Stimulated activated CD4-positive, alpha-beta T cell treated with anti-CD3 and anti-CD28 coated beads, Interleukin-2, amount 100 ng/mL, for 4 hours (primary cell): ENCODE data around the gene ZFP91.
"Not testable (repeated sequence)": the region's sequence is repeated elsewhere in the genome, so short reads cannot be mapped to it uniquely, and the experiment has no call there.

Experiments used
- DNase-seq: peaks from one replicate; pipeline ENCODE4 v3.0.0-alpha.2; 2020; ENCODE audit warnings: low read depth

Gene ZFP91

GRCh38 chr11:58578635-58579191, at the start of gene ZFP91:
TSS of gene ZFP91 (plus strand) at chr11:58579063. CDS start at chr11:58579282, 219 bp downstream.
- peak; percentile 96 for DNase-seq

GRCh38 chr11:58530236-58530635, 48.6 kb upstream of the ZFP91 start:
- DNase-seq: no peak

- DNase-seq: no peak
These were observed 47.0 kb upstream of the ZFP91 start for GRCh38 chr11:58531865-58532341.

- DNase-seq: no peak
These were observed 32.0 kb upstream of the ZFP91 start for GRCh38 chr11:58546841-58547240.

- no peak for DNase-seq
These were observed 29.2 kb upstream of the ZFP91 start for GRCh38 chr11:58549644-58550043.

GRCh38 chr11:58560842-58561241, 18.0 kb upstream of the ZFP91 start:
- DNase-seq: no peak

- DNase-seq: no peak
These were observed 17.3 kb upstream of the ZFP91 start for GRCh38 chr11:58561394-58562098.

- DNase-seq: no peak
These were observed 16.5 kb upstream of the ZFP91 start for GRCh38 chr11:58562375-58562800.

GRCh38 chr11:58564231-58564630, 14.6 kb upstream of the ZFP91 start:
- DNase-seq: no peak

- peak; percentile 63 for DNase-seq
These were observed 10.9 kb upstream of the ZFP91 start for GRCh38 chr11:58567889-58568512.

GRCh38 chr11:58572906-58573305, 6.0 kb upstream of the ZFP91 start:
- DNase-seq: not testable (repeated sequence)

- peak; percentile 61 for DNase-seq
These were observed 5.3 kb upstream of the ZFP91 start for GRCh38 chr11:58573451-58574104.

GRCh38 chr11:58574881-58575280, 4.0 kb upstream of the ZFP91 start:
- DNase-seq: no peak

GRCh38 chr11:58575377-58576020, 3.4 kb upstream of the ZFP91 start, which contains the start of gene LPXN:
TSS of gene LPXN (minus strand) at chr11:58575856. CDS start at chr11:58575772, 84 bp downstream.
- DNase-seq: no peak

- no peak for DNase-seq
These were observed 1.9 kb upstream of the ZFP91 start for GRCh38 chr11:58576887-58577471.

GRCh38 chr11:58577555-58578135, 1.2 kb upstream of the ZFP91 start:
- peak; percentile 68 for DNase-seq

GRCh38 chr11:58578136-58578634, 678 bp upstream of the ZFP91 start:
- peak; percentile 88 for DNase-seq

- peak; percentile 90 for DNase-seq
These were observed 598 bp downstream of the ZFP91 start for GRCh38 chr11:58579192-58580129.

- no peak for DNase-seq
These were observed 1.4 kb downstream of the ZFP91 start for GRCh38 chr11:58580311-58580710.

GRCh38 chr11:58582437-58582836, 3.6 kb downstream of the ZFP91 start:
- no peak for DNase-seq
